GM18502 (cell line): ENCODE data around the gene NR6A1.
"Not testable (repeated sequence)": the region's sequence is repeated elsewhere in the genome, so short reads cannot be mapped to it uniquely, and the experiment has no call there.

Source experiments
- ATAC-seq: cut with Tn5 transposase; IDR thresholded peaks from one replicate; pipeline ENCODE4 v1.9.1; 2021; ENCODE audit warnings: mild to moderate bottlenecking; ENCODE audit not compliant: unreplicated experiment, poor library complexity

Gene NR6A1

DNA sequence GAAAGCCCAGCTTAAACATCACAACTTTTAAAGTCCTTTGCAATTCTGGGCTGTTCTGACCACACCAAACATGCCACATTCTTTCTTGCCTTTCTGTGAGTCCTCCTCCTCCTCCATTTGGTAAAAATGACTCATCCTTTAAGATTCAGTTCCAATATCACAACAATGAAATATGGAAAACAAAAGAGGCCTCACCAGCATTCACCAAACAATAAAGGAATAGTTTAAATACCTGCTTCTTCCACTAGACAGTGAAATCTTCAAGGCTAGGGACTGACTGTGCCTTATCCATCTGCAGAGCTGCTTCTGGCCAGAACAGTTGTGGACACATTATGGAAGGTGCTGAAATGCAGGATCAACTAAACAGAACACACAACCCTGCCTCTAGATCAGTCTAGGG is 36.0 kb downstream of the NR6A1 start:
- ATAC-seq: no peak

DNA sequence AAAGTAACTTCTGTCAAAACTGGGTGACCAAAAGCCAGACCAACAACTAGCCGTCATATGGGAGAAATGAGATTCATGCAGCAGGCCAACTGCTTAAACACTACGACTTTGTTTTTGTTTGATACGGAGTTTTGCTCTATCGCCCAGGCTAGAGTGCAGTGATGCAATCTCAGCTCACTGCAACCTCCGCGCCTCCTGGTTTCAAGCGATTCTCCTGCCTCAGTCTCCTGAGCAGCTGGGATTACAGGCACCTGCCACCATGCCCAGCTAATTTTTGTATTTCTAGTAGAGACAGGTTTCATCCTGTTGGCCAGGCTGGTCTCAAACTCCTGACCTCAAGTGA is 36.4 kb downstream of the NR6A1 start:
- not testable (repeated sequence) for ATAC-seq

DNA sequence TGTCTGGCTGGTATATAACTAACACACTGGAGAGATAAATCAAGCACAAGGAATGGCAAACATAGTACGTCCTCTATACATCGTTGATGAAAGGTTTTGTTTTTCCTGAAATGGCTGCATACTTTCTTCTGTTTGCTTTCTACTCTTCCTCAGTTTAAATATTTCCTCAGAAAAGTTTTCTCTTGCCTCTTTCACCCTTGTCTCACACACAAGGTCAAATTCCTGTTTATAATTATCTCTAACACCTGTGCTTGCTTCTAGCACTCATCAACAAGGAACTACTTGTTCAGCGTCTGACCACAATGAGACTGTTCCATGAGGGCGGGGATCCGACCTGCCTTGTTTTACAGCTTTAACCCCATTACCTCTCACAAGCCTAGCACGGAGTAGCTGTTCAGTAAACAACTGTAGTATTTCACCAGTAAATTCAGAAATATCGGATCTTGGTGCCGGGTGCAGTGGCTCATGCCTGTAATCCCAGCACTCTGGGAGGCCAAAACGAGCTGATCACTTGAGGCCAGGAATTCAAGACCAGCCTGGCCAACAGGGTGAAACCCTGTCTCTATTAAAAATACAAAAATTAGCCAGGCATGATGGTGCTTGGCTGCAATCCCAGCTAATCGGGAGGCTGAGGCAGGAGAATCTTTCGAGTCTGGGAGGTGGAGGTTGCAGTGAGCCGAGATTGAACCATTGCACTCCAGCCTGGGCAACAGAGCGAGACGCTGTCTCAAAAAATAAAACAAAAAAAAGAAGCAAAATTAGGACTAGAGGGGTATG is 37.0 kb downstream of the NR6A1 start:
- ATAC-seq: no peak

DNA sequence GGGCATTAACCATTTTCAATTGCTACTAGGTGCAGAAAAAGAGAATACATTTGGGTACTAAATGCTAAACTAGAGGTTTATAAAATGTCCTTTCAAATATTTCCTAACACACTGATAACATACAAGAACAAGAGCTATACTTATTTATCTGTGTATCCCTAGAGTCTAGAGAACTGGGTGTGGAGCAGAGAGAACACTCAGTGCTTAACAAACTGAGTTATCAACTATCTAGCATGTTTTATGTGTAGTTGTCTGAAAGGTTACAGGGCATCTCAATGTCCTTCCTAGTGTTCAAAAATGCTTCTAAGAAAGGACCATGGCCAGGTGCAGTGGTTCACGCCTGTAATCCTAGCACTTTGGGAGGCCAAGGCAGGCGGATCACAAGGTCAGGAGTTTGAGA is 40.3 kb downstream of the NR6A1 start:
- ATAC-seq: no peak

DNA sequence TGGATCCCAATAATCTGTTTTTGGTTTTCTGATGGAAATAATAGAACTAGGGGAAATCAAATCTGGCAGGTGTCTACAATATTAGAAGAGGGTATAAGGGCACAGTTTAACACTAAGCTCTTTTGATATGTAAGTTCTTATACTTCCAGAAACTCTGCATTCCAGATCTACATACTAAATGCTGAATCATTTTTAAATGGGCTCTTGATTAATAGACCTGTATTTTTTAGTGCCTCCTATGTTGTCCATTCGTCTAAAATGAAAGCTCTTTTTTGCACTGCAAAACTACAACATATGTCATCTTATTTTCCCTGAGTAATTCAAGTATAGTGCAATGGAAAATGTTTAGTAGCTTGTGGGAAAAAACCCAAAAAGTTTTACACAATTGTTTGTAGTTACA is 44.2 kb downstream of the NR6A1 start:
- ATAC-seq: no peak

DNA sequence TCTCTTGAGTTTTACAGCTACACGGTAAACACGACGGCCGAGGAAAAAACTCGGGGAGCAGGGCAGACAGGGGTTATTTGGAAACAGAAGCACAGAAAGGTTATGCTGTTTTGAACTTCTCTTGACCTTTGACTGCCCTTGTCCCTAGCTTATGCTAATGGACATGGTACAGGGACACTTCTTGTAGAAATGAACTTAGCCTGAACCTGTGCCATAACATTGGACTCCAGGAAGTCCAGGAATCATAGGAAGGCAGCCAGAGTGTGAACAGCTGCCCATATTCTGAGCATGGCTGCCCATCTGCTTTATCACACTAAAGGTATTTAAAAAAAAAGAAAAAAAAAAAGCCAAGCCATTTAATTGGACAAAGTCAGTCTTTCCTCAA is 46.1 kb downstream of the NR6A1 start:
- ATAC-seq: no peak

DNA sequence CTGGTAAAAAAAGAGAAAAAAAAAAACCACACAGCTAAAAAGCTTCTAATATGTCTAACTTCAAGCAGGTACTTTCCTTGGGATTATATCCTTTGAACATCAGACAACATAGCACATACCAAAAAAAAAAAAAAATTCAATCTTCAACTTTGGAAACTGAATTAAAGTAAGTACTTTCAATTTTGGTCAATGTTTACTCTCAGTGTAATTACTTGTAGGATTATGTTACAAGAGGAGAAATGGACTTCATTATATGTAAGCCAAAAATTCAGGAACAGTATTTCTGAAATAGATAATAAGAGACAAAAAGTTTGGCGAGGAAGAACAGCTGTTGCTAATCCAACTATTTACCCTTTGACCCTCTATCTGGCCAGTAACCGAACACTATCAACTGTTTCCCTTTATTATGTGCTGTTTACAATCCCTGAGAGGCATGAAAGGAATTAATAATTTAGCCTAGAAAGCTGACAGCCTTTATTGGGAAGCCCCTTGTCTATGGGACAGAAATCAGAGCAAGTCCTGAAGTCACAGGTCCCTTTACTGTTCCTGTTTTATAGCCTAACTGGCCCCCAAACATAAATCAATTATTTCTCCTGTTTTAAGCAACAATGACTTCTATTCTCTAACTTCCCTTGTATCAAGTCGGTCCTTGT is 46.6 kb downstream of the NR6A1 start:
- ATAC-seq: no peak

DNA sequence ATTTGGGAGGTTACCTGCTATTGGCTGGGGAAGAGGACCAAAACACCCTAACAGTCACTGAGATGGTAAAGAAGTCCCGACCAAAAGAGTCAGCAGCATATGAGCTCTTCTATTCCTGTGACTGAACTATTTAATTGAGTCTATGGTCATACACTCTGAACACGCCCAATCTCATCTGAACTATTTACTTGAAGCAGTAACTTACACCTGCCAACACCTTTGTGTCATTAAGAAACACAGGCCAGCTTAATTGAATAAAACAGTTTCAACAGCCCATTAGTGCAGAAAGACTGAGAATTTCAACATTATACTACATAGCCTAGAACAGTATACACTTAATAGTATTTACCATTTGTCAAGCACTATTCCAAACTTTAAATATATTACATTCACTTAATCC is 47.8 kb downstream of the NR6A1 start:
- no peak for ATAC-seq

DNA sequence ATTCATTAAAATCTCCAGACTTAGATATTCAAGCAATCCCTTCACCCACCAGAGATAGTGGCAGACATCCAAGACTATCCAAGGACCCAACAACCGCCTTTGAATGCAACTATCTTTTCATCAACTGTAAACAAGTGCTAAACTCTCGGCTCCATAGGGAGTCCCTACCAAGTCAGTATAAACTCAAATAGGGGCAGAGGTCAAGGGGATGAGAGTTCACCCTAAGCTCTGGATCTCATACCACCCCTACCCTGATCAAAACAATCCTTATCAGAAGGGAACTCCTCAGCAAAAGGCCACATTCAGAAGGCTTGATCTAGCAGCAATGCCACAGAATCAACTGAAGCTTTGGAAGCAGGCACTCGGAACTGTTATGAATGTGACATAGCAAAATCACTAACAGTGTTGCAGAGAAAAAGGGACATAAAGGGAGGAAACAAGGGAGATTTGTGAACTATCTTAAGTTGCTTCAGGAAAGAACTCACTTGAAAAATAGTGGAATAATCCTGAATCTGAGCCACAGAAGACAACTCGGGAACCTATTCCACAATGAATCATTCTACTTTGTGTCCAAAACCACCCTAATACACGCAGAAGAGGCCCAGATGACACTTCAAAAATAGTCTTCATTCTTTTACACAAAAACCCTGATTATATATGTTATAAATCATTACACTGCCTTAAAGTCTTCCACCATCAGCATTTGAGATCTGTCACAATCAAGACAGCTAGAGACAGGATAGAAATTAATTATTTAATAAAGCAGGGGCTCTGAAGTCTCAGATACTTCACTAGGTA is 49.8 kb downstream of the NR6A1 start:
- no peak for ATAC-seq

DNA sequence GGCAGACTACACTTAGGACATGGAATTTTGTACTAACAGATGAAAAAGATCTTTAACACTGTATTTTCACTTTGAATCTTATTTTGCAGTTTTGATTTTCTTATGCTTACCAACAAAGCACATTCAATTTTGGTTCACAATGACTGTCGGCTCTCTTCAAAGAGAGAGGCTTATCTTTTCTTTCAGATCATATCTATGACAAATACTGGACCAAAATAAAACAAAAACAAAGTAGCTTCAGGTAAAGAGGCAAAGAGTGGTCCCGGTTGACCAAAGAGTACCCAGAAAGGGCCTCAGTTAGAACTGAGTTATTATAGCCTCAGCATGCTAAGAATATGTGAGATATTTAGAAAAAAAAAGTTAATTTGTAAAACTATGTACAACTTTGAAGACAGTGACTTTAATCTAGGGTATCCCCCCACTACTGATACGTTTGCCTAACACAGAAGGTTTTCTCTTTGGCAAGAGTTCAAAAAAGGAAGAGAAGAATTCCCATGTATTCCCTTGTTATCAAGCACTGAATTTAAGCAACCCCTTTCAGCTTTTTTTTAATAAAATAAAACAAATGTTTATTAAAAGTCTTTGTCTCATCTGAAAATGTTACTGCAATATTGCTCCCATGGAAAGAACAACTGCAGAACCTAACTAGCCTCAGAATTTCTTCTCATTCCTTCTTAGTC is 50.5 kb downstream of the NR6A1 start:
- no peak for ATAC-seq

DNA sequence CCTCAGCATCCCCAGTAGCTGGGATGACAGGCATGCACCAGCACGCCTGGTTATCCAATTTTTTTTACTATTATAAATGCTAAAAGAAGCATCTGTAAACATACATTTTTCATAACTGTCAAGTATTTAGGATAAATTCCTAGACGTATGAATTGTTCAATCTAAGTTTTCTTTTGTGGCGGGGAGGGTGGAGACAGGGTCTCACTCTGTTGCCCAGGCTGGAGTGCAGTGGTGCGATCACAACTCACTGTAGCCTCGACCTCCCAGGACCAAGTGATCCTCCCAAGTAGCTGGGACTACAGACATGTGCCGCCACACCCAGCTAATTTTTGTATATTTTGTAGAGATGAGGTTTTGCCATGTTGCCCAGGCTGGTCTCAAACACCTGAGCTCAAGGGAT is 52.2 kb downstream of the NR6A1 start:
- no peak for ATAC-seq

DNA sequence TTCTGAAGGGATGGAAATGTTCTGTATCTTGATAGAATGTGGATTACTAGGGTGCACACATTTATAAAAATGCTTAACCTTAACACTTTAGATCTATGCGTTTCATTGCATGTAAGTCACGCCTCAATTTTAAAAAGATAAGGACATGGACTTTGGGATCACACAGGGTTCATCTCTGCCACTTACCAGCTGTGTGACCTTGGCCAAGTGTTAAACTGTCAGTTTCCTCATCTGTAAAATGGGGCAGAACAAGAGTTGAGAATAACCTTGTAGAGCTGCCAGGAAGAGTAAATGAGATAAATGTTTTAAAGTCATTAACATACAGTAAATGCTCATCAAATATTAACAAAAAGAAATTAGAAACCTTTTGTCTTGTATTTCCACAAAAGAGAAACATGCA is 53.5 kb downstream of the NR6A1 start:
- ATAC-seq: no peak

DNA sequence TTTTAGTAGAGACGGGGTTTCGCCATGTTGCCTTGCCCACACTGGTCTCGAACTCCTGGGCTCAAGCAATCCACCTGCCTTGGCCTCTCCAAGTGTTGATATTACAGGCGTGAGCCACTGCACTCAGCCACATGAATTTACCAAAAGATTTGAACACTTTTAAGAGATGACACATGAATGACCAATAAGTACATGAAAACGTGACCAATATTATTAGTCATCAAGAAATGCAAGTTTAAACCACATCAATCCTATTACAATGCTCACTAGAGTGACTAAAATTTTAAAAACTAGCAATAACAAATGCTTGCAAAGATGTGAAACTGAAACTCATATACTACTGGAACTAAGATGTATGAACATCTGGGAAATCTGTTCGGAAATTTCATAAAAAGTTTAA is 54.3 kb downstream of the NR6A1 start:
- ATAC-seq: no peak

DNA sequence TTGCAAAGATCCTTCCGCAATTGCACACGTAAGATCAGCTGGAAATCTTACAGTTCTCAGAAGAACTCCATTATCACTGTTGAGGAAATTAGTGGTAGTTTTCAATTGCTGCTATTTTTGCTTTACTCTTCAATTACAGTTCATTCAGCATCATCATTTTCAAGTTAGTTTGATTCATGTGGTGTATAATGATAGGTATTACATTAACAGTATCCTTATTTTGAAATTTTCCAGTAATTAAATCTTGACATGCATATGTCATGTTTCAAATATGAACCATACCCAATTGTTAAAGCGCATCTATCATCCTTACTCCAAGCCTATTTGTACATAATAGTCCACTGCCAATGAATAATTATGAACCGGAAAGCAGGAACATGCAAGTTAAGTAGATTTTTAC is 60.3 kb downstream of the NR6A1 start:
- ATAC-seq: no peak

DNA sequence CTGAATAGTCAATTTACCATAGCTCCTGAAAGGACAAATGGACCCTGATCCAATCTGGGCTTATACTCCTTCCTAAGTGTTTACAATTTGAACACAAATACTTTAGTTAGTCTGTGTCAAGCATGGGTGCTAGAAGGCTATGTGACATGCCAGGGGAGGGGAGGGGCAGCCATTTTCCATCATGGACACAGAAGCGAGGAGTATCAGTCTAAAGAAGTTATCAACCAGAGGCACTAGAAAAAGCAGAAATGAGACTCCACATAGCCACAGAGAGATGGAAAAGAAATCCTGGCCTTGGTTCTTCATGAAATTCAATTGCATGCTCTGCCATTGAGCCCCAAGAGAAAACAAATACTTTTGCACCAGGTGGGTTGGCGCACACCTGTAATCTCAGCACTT is 61.8 kb downstream of the NR6A1 start:
- no peak for ATAC-seq

DNA sequence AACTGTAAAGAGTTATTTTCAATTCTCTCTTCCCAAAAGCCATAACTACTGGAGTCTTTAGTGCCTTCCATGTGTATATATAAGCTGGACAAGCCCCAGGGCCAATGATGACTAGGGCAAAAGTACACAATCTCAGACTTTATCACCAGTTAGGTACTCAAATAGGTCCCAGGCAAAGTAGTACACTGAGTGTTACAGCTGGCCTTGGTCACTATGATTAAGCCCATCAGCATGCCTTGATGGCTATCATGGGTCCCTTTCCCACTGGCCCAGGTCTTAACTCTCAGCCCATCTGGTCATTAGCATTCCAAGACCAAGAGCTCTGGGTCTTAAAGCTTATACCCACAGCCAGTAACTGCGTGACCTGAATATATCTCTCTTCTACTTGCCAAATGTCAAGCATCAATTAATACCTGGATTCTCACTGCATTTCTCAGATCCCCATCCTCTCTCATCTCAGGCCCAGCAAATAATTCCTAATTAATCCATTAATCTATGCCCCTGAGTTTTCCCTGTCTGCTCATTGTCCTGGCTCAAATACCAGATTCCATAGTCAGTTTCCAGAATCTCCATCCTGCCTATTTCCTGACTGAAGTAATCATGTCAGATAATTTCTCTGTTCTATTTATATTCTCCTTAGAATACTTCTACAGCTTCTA is 62.3 kb downstream of the NR6A1 start:
- ATAC-seq: no peak

DNA sequence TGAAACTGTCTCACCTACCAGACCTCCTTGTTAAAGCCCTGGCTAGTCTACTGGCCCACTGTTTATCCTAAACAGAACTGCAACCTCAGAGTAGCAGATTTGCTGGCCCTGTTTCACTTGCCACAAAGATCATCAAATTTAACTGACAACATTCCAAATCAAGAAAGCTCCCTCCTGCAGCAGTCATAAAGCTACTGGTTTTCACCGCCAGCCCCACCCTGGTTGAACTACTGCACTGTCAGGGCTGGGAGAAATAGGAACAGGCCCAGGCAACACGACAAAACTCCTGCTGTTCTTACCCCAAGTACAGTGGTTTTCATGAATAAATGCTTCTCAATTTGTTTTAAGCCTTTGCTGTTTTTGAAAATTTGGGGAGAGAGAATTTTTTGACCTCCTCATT is 63.0 kb downstream of the NR6A1 start:
- no peak for ATAC-seq

DNA sequence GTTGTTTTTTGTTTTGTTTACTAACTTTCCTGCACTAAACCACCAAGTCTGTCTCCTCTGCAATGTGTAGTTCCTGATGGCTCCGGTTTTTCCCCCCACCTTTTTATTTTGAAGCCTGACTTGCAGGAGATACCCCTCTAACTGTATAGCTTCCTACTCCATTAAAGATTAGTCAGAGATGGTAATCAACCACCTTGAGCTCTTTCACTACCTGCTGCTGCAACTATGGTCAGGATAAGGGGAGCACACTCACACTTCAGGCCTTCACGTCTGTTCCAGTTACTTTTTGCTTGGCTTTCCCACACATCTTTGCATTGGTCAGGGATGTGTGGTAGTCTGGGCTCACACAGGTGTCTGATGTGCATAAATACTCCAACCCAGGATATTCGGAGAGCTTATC is 63.4 kb downstream of the NR6A1 start:
- no peak for ATAC-seq

DNA sequence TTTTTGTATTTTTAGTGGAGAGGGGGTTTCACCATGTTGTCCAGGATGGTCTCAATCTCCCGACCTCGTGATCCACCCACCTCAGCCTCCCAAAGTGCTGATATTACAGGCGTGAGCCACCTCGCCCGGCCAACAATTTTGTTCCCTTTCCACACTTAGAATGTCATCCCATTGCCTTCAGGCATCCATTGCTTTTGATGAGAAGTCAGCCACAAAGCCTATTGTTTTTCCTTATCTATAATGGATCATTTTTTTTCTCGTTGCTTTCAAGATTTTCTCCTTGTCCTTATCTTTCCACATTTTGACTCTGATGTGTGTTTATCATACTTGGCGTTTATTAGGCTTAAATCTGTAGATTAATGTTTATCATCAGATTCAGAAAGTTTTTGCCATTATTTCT is 64.4 kb downstream of the NR6A1 start:
- ATAC-seq: no peak

DNA sequence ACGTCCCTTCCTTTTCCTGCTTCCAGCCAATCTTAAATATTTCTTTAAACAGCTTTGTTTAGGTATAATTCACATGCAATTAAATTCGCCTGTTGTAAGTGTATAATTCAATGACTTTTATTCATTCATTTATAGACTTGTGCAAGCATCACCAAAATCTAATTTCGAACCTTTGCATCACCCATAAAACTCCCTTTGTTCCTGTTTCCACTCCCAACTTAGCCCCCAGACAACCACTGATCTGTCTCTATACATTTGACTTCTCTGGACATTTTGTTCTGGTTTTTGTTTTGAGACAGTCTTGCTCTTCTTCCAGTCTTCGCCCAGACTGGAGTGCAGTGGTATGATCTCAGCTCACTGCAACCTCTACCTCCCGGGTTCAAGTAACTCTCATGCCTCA is 71.5 kb downstream of the NR6A1 start:
- no peak for ATAC-seq

DNA sequence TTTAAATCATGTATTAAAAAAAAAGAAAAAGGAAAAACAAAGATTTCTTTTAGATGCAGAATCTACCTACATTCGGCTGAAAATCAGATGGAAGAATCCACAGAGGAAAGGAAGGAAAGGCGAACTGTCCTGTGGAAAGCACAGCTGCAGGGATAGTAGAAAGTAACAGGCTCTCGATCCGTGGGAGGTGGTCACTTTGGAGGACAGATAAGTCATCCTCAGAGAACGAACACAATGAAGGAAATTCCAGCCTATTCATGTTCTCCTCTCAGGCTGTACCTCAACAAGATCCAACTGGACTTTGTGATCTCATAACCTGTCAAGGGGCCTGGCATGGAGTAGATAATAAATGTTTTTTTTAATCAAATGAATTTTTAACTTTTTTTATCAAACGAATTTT is 72.8 kb downstream of the NR6A1 start:
- ATAC-seq: no peak
